Adrenal gland (tissue), 5 donors: Measurements from ENCODE around the gene RPS6KL1.

ENCODE experiments used
- POLR2A ChIP-seq, 2 donors: fragments of 450-650 bp; IDR thresholded peaks; one replicate each; pipeline ENCODE4 v1.6.1; 2017; ENCODE audit warnings: antibody characterized with exemption in 2 of 2, mild to moderate bottlenecking in 2 of 2, moderate library complexity in 1 of 2
- TF ChIP-seq, protein P1 (sequence below), 6 experiments: fragments of 450-650 bp in 4 of 6; fragments of 200-600 bp in 2 of 6; sonication (generic) in 1 of 6; IDR thresholded peaks; 1 replicate in 5 of 6; 2 replicates in 1 of 6; pipeline versions ENCODE4 v1.5.1 to v1.8.0; 2016 to 2021; ENCODE audit warnings: antibody characterized with exemption in 6 of 6, mild to moderate bottlenecking in 2 of 6, moderate library complexity in 1 of 6
- donor health status: DM: no; HTN: no; CAD: no.

DNA sequence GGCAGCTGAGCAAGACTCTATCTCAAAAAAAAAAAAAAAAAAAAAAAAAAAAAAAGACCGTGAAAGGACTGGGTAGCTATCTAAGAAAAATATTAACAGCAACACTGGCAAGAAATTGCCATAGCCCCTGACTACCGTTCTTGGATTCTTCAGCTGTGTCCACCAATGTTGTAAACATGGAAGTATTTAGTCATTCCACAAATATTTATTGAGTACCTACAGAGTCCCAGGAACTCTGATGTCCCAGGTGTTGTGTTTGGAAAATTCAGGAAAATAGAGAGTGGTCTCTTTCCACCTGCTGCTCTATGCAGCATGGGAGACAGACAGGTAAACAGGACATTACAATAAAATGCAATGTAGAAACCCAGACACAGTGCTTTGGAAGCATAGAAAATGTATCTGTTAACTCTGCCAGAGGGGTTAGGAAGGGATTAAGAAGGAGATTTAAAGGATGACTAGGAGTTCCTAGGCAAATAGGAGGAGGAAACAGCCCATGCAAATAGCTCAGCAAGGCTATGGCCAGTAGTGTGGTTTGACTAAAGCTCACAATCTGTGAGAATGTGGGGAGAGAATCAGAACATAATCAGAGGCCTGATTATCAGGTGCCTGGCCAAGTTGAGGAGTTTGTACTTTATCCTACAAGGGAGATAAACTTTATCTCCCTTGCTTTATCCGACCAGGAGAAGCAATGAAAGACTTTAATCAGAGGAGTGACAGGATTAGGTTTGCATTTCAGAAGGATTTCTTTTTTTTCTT lies 43.5 kb downstream of the RPS6KL1 start:
- TF ChIP-seq, protein P1, sequence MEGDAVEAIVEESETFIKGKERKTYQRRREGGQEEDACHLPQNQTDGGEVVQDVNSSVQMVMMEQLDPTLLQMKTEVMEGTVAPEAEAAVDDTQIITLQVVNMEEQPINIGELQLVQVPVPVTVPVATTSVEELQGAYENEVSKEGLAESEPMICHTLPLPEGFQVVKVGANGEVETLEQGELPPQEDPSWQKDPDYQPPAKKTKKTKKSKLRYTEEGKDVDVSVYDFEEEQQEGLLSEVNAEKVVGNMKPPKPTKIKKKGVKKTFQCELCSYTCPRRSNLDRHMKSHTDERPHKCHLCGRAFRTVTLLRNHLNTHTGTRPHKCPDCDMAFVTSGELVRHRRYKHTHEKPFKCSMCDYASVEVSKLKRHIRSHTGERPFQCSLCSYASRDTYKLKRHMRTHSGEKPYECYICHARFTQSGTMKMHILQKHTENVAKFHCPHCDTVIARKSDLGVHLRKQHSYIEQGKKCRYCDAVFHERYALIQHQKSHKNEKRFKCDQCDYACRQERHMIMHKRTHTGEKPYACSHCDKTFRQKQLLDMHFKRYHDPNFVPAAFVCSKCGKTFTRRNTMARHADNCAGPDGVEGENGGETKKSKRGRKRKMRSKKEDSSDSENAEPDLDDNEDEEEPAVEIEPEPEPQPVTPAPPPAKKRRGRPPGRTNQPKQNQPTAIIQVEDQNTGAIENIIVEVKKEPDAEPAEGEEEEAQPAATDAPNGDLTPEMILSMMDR (IDR thresholded peaks at IDR 0.05): no peak
- no peak for TF ChIP-seq POLR2A (IDR thresholded peaks at IDR 0.05)
